Loucy (cell line): ENCODE data around the gene TNNI3K.

Experiments used
- H2AFZ ChIP-seq: fragments of 200-600 bp; sonication (generic); 2 replicates; pipeline ENCODE4 v1.6.0; 2016; ENCODE audit warnings: antibody characterized with exemption, mild to moderate bottlenecking, low read length, moderate library complexity
- H3F3A ChIP-seq: fragments of 200-600 bp; 2 replicates; pipeline ENCODE4 v1.6.0; 2016; ENCODE audit warnings: antibody characterized with exemption, low read depth, mild to moderate bottlenecking
- H3K27me3 ChIP-seq: fragments of 200-600 bp; sonication (generic); 2 replicates; pipeline ENCODE4 v1.6.1; 2014; ENCODE audit warnings: low read length, mild to moderate bottlenecking; ENCODE audit not compliant: insufficient read depth, poor library complexity, severe bottlenecking
- H3K36me3 ChIP-seq: fragments of 200-600 bp; sonication (generic); 2 replicates; pipeline ENCODE4 v1.6.1; 2016; ENCODE audit warnings: low read length; ENCODE audit not compliant: insufficient read depth
- H3K4me1 ChIP-seq: fragments of 200-600 bp; sonication (generic); 2 replicates; pipeline ENCODE4 v1.5.1; 2014; ENCODE audit warnings: low read length, mild to moderate bottlenecking; ENCODE audit not compliant: insufficient read depth, poor library complexity, severe bottlenecking
- H3K4me2 ChIP-seq: fragments of 200-600 bp; sonication (generic); 2 replicates; pipeline ENCODE4 v1.6.0; 2014; ENCODE audit warnings: antibody characterized with exemption, low read length, low read depth, mild to moderate bottlenecking; ENCODE audit not compliant: poor library complexity, severe bottlenecking
- H3K4me3 ChIP-seq: fragments of 200-600 bp; sonication (generic); 2 replicates; pipeline ENCODE4 v1.5.1; 2014; ENCODE audit warnings: low read length, mild to moderate bottlenecking, mixed read lengths; ENCODE audit not compliant: poor library complexity, severe bottlenecking
- H3K79me2 ChIP-seq: fragments of 200-600 bp; sonication (generic); 2 replicates; pipeline ENCODE4 v1.6.1; 2014; ENCODE audit warnings: low read length; ENCODE audit not compliant: insufficient read depth
- H3K9ac ChIP-seq: fragments of 200-600 bp; sonication (generic); 2 replicates; pipeline ENCODE4 v1.6.0; 2014; ENCODE audit warnings: mild to moderate bottlenecking, low read depth, low read length, moderate library complexity; ENCODE audit not compliant: poor library complexity, severe bottlenecking
- H3K9me2 ChIP-seq: fragments of 200-600 bp; sonication (generic); replicated peaks from 2 replicates; pipeline ENCODE4 v1.6.1; 2016; ENCODE audit warnings: low read depth, low read length, mixed read lengths
- H3K9me3 ChIP-seq: fragments of 200-600 bp; sonication (generic); 2 replicates; pipeline ENCODE4 v1.6.1; 2014; ENCODE audit warnings: mild to moderate bottlenecking, antibody characterized with exemption, low read length, low read depth; ENCODE audit not compliant: insufficient read depth
- H4K20me1 ChIP-seq: fragments of 200-600 bp; sonication (generic); 2 replicates; pipeline ENCODE4 v1.6.0; 2014; ENCODE audit warnings: antibody characterized with exemption, low read length, mild to moderate bottlenecking; ENCODE audit not compliant: insufficient read depth, poor library complexity, severe bottlenecking
- CTCF ChIP-seq: fragments of 200-600 bp; sonication (generic); conservative IDR thresholded peaks from 2 replicates; pipeline ENCODE4 v1.5.1; 2014; ENCODE audit warnings: mild to moderate bottlenecking, antibody characterized with exemption, low read length
- EZH2phosphoT487 ChIP-seq: fragments of 200-600 bp; IDR thresholded peaks from 2 replicates; pipeline ENCODE4 v1.6.1; 2018; ENCODE audit warnings: antibody characterized with exemption, mild to moderate bottlenecking, moderate library complexity, borderline replicate concordance

TNNI3K gene

GRCh38 chr1:74504933-74505512, 269.8 kb downstream of the TNNI3K start:
- no peaks in the 10 kb centered on the region for H3K36me3 ChIP-seq
- no peak overlapping the region for H3K9ac ChIP-seq
- no peaks in the 10 kb centered on the region for H4K20me1 ChIP-seq
- no peak overlapping the region for H3K4me3 ChIP-seq
- H3K4me2 ChIP-seq, result no peak overlapping the region
- H2AFZ ChIP-seq, result no peak overlapping the region
- TF ChIP-seq CTCF (no peak), EZH2phosphoT487 (no peak)
- no peaks in the 10 kb centered on the region for H3K79me2 ChIP-seq
- H3K9me3 ChIP-seq, result no peaks in the 10 kb centered on the region
- H3K4me1 ChIP-seq, result no peaks in the 10 kb centered on the region
- no peaks in the 10 kb centered on the region for H3K9me2 ChIP-seq
- no peaks in the 10 kb centered on the region for H3F3A ChIP-seq
- H3K27me3 ChIP-seq, result no peaks in the 10 kb centered on the region

GRCh38 chr1:74505928-74506710, 270.9 kb downstream of the TNNI3K start:
- no peak for TF ChIP-seq CTCF
- no peak for TF ChIP-seq EZH2phosphoT487
- no peak overlapping the region for H3K4me3 ChIP-seq
- no peak overlapping the region for H3K4me2 ChIP-seq
- no peaks in the 10 kb centered on the region for H3K4me1 ChIP-seq
- no peaks in the 10 kb centered on the region for H3K9me2 ChIP-seq
- H3K9ac ChIP-seq, result no peak overlapping the region
- H3K9me3 ChIP-seq, result no peaks in the 10 kb centered on the region
- no peaks in the 10 kb centered on the region for H4K20me1 ChIP-seq
- H3K27me3 ChIP-seq, result no peaks in the 10 kb centered on the region
- H3K79me2 ChIP-seq, result no peaks in the 10 kb centered on the region
- H3F3A ChIP-seq, result no peaks in the 10 kb centered on the region
- no peak overlapping the region for H2AFZ ChIP-seq
- H3K36me3 ChIP-seq, result no peaks in the 10 kb centered on the region

- H3K4me2 ChIP-seq, result no peak overlapping the region
- no peaks in the 10 kb centered on the region for H3K9me3 ChIP-seq
- H3K36me3 ChIP-seq, result no peaks in the 10 kb centered on the region
- no peak overlapping the region for H3K9ac ChIP-seq
- TF ChIP-seq EZH2phosphoT487, result no peak
- no peak for TF ChIP-seq CTCF
- no peaks in the 10 kb centered on the region for H3K4me1 ChIP-seq
- H3F3A ChIP-seq, result no peaks in the 10 kb centered on the region
- H3K9me2 ChIP-seq, result no peaks in the 10 kb centered on the region
- no peaks in the 10 kb centered on the region for H4K20me1 ChIP-seq
- H3K27me3 ChIP-seq, result no peaks in the 10 kb centered on the region
- no peaks in the 10 kb centered on the region for H3K79me2 ChIP-seq
- no peak overlapping the region for H3K4me3 ChIP-seq
- no peak overlapping the region for H2AFZ ChIP-seq
These were observed 273.3 kb downstream of the TNNI3K start for GRCh38 chr1:74508449-74508848.
